Spleen (tissue), 11 donors: Measurements from ENCODE around the gene POU2AF2. TPM values are rescaled to one million over a fixed set of nuclear protein-coding genes. Genes with fewer than 3 reads are reported as not detected.

ENCODE experiments used
- DNase-seq: peaks from one replicate; pipeline ENCODE4 v3.0.0-alpha.2; 2020
- H3K27ac ChIP-seq, 8 donors: fragments of 200-600 bp; sonication (generic) in 7 of 8; 1 replicate in 4 of 8; 2 replicates in 4 of 8; pipeline versions ENCODE4 v1.5.0 to v1.8.0; 2016 to 2021; ENCODE audit warnings: inconsistent platforms in 4 of 8, mild to moderate bottlenecking in 4 of 8, moderate library complexity in 1 of 8
- H3K27me3 ChIP-seq, 7 donors: fragments of 200-600 bp; sonication (generic) in 6 of 7; replicated peaks in 1 of 7; 1 replicate in 4 of 7; 2 replicates in 3 of 7; pipeline versions ENCODE4 v1.5.0 to v1.8.0; 2016 to 2021; ENCODE audit warnings: inconsistent platforms in 3 of 7, mild to moderate bottlenecking in 1 of 7
- H3K36me3 ChIP-seq, 6 donors: fragments of 200-600 bp; sonication (generic) in 5 of 6; 1 replicate in 4 of 6; 2 replicates in 2 of 6; pipeline versions ENCODE4 v1.5.0 to v1.8.0; 2016 to 2021; ENCODE audit warnings: inconsistent platforms in 2 of 6
- H3K4me1 ChIP-seq, 6 donors: fragments of 200-600 bp; sonication (generic) in 5 of 6; 1 replicate in 3 of 6; 2 replicates in 3 of 6; pipeline versions ENCODE4 v1.5.0 to v1.8.0; 2016 to 2021; ENCODE audit warnings: inconsistent platforms in 3 of 6
- H3K4me3 ChIP-seq, 8 donors: fragments of 200-600 bp; sonication (generic) in 7 of 8; 1 replicate in 4 of 8; 2 replicates in 4 of 8; pipeline versions ENCODE4 v1.5.0 to v1.8.0; 2016 to 2021; ENCODE audit warnings: inconsistent platforms in 4 of 8, mild to moderate bottlenecking in 4 of 8, moderate library complexity in 2 of 8
- H3K9me3 ChIP-seq, 8 donors: fragments of 200-600 bp; sonication (generic) in 7 of 8; 1 replicate in 4 of 8; 2 replicates in 4 of 8; pipeline versions ENCODE4 v1.5.0 to v1.8.0; 2016 to 2021; ENCODE audit warnings: inconsistent platforms in 4 of 8
- POLR2A ChIP-seq, 3 donors: fragments of 450-650 bp; IDR thresholded peaks; one replicate each; pipeline ENCODE4 v1.5.1; 2017; ENCODE audit warnings: antibody characterized with exemption in 3 of 3, mild to moderate bottlenecking in 1 of 3
- POLR2AphosphoS5 ChIP-seq, 3 donors: sonication (generic); formaldehyde crosslinking; IDR thresholded peaks; one replicate each; pipeline ENCODE4 v1.5.1; 2017; ENCODE audit warnings: antibody characterized with exemption in 3 of 3
- WGBS, 5 donors: extraction: QIAGEN DNeasy Blood & Tissue Kit in 3 of 5; methylation state at CpG; one replicate each; pipeline versions ENCODE4 v1.1.5 to v1.1.7; 2013 to 2018; 5-methylcytosine and 5-hydroxymethylcytosine counted together
- intact Hi-C: fragments of 100-400 bp; cut with DNase I; formaldehyde crosslinking; loops from one replicate; pipeline ENCODE4 v1.15.0; 2023; ENCODE audit warnings: low total_unique reads
- polyA plus RNA-seq, 3 donors: library from polyadenylated mRNA; stranded (reverse); fragments of 200-250 nt; gene quantifications; one replicate each; pipeline ENCODE4 v1.2.1, GENCODE V29; 2013
- total RNA-seq, 7 donors: library from RNA; depleted of rRNA in 3 of 7; stranded (reverse); fragments of >200 nt in 3 of 7; fragmentation: NEBNext Ultra II Directional in 4 of 7; extraction: Animal tissue kit (Norgen Biotek cat#: 25700) in 4 of 7; gene quantifications; one replicate each; pipeline versions ENCODE4 v1.1.0 to v1.2.1, GENCODE V29; 2016 to 2021
- TF ChIP-seq, protein P1 (sequence below), 11 experiments: fragments of 200-600 bp in 7 of 11; fragments of 450-650 bp in 4 of 11; sonication (generic) in 4 of 11; IDR thresholded peaks in 8 of 11; conservative IDR thresholded peaks in 3 of 11; 1 replicate in 7 of 11; 2 replicates in 4 of 11; pipeline versions ENCODE4 v1.4.0 to v1.8.0; 2016 to 2021; ENCODE audit warnings: antibody characterized with exemption in 11 of 11, inconsistent platforms in 4 of 11, mild to moderate bottlenecking in 1 of 11
- donor health status: healthy with polysubstance abuse.
- donor health status: DM: no; HTN: no; CAD: no; lungs with moderate emphysema.
- donor health status: DM: no; HTN: no; CAD: no.
- donor health status: Bipolar disorder and iron deficiency.
- donor health status: healthy.
- donor health status: DM: no; HTN: no; CAD: no.
- donor health status: DM: yes; HTN: yes; CAD: no.

The POU2AF2 gene
- total and polyA plus RNA-seq, 10 donors, result not detected

DNA sequence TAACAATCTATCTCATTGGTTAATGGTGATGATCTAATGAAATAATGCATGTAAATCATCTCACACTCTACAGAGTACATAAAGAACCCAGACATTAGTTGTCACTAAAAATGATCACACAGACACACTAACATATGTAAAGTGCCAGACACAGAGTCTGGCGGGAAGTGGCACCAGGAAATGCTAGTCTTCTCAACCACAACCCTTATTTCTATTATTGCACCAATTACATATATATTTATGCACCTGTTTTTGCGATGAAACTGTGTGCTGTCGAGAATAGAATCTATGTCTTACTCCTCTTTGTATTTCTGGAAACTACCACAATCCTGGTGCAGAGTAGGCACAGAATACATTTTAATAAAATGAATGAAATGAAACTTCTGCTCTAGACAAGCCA, 26.9 kb downstream of the POU2AF2 start:
- 51 to 75% (median 58%) methylated on average over 3 of the region's 3 CpGs for WGBS, 5 donors
- H3K27me3 ChIP-seq, result peaks cover 0 to 9% (median 0%) of the 10 kb centered on the region in 7 donors
- DNase-seq, result no peak
- H3K9me3 ChIP-seq, result no peaks in the 10 kb centered on the region
- H3K27ac ChIP-seq, result no peak overlapping the region
- H3K4me1 ChIP-seq, result no peaks in the 10 kb centered on the region
- TF ChIP-seq, protein P1, sequence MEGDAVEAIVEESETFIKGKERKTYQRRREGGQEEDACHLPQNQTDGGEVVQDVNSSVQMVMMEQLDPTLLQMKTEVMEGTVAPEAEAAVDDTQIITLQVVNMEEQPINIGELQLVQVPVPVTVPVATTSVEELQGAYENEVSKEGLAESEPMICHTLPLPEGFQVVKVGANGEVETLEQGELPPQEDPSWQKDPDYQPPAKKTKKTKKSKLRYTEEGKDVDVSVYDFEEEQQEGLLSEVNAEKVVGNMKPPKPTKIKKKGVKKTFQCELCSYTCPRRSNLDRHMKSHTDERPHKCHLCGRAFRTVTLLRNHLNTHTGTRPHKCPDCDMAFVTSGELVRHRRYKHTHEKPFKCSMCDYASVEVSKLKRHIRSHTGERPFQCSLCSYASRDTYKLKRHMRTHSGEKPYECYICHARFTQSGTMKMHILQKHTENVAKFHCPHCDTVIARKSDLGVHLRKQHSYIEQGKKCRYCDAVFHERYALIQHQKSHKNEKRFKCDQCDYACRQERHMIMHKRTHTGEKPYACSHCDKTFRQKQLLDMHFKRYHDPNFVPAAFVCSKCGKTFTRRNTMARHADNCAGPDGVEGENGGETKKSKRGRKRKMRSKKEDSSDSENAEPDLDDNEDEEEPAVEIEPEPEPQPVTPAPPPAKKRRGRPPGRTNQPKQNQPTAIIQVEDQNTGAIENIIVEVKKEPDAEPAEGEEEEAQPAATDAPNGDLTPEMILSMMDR (IDR thresholded peaks at IDR 0.05 in 8 of 11, conservative IDR thresholded peaks at IDR 0.05 in 3 of 11), result no peak
- no peaks in the 10 kb centered on the region for H3K36me3 ChIP-seq
- intact Hi-C loops, result no loop called here
- no peak overlapping the region for H3K4me3 ChIP-seq

DNA sequence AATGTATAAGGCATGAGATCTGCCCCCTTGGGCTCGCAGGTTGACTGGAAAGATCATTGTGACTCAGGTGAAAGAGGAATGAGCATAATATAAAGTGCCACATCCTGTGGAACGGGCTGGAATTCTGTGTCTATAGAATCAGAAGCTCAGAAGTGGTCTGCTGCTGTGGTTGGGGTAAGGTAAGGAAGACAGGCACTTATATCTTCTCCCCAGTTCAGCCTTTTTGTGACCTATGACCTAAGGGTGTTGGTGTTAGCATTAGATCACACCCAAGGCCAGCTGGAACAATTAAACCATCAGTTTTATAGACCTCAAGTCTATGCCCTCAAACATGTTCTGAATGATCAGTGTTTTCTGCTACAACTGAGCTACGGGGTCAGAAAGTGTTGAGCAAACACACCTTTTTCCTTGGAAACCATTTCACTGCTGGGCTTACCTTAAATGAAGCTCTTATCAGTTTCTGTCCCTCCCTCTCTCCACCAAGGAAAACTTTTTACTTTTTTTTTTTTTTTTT, 37.1 kb downstream of the POU2AF2 start:
- Histone ChIP-seq H3K4me3 (no peak overlapping the region), H3K27me3 (no peaks in the 10 kb centered on the region), H3K36me3 (no peaks in the 10 kb centered on the region), H3K9me3 (no peaks in the 10 kb centered on the region), H3K4me1 (peaks cover 0 to 16% (median 8%) of the 10 kb centered on the region in 6 donors), H3K27ac (no peak overlapping the region)
- TF ChIP-seq POLR2A (IDR thresholded peaks at IDR 0.05) (no peak), POLR2AphosphoS5 (IDR thresholded peaks at IDR 0.05) (no peak)
- TF ChIP-seq, protein P1 (IDR thresholded peaks at IDR 0.05 in 8 of 11, conservative IDR thresholded peaks at IDR 0.05 in 3 of 11), result no peak
- intact Hi-C loops, result loop anchor here (5.0 kb wide), 2 partner anchors 145 to 165 kb away; no protein-coding TSS in a partner anchor
- DNase-seq, result no peak
- 50 to 75% (median 62%) methylated on average over 3 of the region's 3 CpGs for WGBS, 5 donors

DNA sequence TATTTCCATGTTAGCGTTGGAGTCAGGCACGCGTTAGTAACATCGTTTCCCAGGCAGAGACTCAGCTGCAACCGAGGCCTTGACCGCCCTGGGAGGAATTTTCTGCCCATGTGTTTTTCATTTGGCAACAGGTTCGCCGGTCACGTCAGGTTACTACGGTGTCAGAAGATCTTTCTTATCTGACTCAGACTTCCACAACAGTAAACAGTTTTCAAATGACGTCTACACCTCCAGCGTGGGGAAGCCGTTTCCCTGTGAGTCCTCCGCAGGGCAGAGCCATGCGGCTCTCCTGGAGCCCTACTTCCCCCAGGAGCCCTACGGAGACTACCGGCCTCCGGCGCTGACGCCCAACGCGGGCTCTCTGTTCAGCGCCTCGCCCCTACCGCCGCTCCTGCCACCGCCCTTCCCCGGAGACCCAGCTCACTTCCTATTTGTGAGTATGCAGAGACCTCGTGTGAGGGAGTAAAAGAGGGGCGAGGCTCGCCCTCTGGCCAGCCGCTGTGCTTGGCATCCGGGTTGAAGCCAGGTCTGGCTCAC, 38.5 kb downstream of the POU2AF2 start:
- WGBS, 5 donors, result 69 to 76% (median 73%) methylated on average over 33 of the region's 33 CpGs
- TF ChIP-seq POLR2AphosphoS5 (IDR thresholded peaks at IDR 0.05), result peak in 2 of 3 donors; percentile 40
- TF ChIP-seq, protein P1 (IDR thresholded peaks at IDR 0.05 in 8 of 11, conservative IDR thresholded peaks at IDR 0.05 in 3 of 11), result no peak
- peak; percentile 81 for DNase-seq

DNA sequence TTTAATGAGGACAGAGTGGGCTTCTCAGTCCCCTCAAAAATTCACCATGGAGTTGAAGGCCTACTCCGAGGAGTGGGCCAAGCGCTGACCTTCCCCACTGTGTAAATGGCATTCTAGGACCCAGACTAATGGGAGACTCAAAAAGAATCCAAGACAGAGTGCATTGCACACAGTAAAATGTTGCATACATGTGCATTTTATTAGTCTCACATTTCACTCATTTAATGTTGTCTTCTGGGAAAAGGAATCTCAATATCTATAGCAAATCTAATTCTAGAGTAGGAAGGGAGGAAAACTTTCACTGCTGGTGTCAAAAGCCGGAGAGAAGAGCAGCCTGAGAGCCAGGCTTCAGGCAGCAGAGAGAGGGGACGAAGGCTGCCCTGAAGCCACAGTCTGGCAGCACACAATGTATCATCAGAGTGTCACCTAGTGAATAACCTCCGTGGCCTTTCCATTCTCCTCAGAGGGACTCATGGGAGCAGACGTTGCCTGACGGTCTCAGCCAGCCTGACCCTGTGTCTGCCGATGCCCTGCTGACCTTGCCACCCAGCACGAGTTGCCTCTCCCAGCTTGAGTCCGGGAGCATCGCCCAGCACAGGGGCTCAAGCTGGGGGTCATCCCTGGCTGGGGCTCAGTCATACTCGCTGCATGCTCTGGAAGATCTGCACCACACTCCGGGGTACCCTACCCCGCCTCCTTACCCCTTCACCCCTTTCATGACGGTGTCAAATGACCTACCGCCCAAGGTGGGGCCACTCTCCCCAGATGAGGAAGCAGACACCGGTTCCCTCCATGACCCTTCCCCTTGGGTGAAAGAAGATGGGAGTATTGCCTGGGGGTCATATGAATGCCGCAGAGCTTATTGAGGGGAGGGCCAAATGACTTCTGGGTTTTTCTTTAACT, 39.9 kb downstream of the POU2AF2 start:
- no peak overlapping the region for H3K27ac ChIP-seq
- H3K4me3 ChIP-seq, result no peak overlapping the region
- no peaks in the 10 kb centered on the region for H3K27me3 ChIP-seq
- WGBS, 5 donors, result 85 to 91% (median 86%) methylated on average over 18 of the region's 18 CpGs
- DNase-seq, result no peak
- no peaks in the 10 kb centered on the region for H3K9me3 ChIP-seq
- intact Hi-C loops, result no loop called here
- H3K36me3 ChIP-seq, result no peaks in the 10 kb centered on the region
- H3K4me1 ChIP-seq, result peaks cover 0 to 16% (median 8%) of the 10 kb centered on the region in 6 donors
- TF ChIP-seq POLR2AphosphoS5 (IDR thresholded peaks at IDR 0.05), result no peak
- TF ChIP-seq, protein P1 (IDR thresholded peaks at IDR 0.05 in 8 of 11, conservative IDR thresholded peaks at IDR 0.05 in 3 of 11), result no peak
- TF ChIP-seq POLR2A (IDR thresholded peaks at IDR 0.05), result no peak

More for the DNA sequence above, 38.5 kb downstream of the POU2AF2 start:
- intact Hi-C loops, result loop anchor here (5.0 kb wide), 2 partner anchors 143 to 163 kb away; no protein-coding TSS in a partner anchor
- H3K27me3 ChIP-seq, result no peaks in the 10 kb centered on the region
- H3K4me1 ChIP-seq, result peaks cover 0 to 16% (median 8%) of the 10 kb centered on the region in 6 donors
- H3K27ac ChIP-seq, result no peak overlapping the region
- no peak overlapping the region for H3K4me3 ChIP-seq
- H3K9me3 ChIP-seq, result no peaks in the 10 kb centered on the region
- no peaks in the 10 kb centered on the region for H3K36me3 ChIP-seq
